ENCODE data around the gene ITIH1. TPM values are rescaled to one million over a fixed set of nuclear protein-coding genes. Genes with fewer than 3 reads are reported as not detected.

ITIH1 gene
- total and polyA plus RNA-seq, 12 donors: 0.13 TPM; not detected in 11

- H3K9me3 ChIP-seq: no peaks in the 10 kb centered on the region
- H3K36me3 ChIP-seq: peaks cover 0 to 33% (median 0%) of the 10 kb centered on the region in 9 donors
- H3K27me3 ChIP-seq: no peaks in the 10 kb centered on the region
- DNase-seq (no peak), ATAC-seq (no peak)
- peaks cover 6 to 34% (median 20%) of the 10 kb centered on the region in 9 donors for H3K4me1 ChIP-seq
- no peak overlapping the region for H3K4me3 ChIP-seq
- WGBS, 2 donors: 89 to 98% methylated on average over 3 of the region's 3 CpGs
- no peak for TF ChIP-seq CTCF (IDR thresholded peaks at IDR 0.05)
- no peak overlapping the region for H3K27ac ChIP-seq
- intact Hi-C loops (cut with DNase I): no loop called here
Observed at GRCh38 chr3:52829482-52829881, 52.1 kb downstream of the ITIH1 start.

- Histone ChIP-seq H3K4me1 (peaks cover 8 to 38% (median 22%) of the 10 kb centered on the region in 9 donors), H3K27ac (no peak overlapping the region), H3K9me3 (no peaks in the 10 kb centered on the region), H3K27me3 (no peaks in the 10 kb centered on the region), H3K4me3 (no peak overlapping the region), H3K36me3 (peaks cover 0 to 28% (median 0%) of the 10 kb centered on the region in 9 donors)
- 93 to 94% methylated on average over 10 of the region's 10 CpGs for WGBS, 2 donors
- intact Hi-C loops (cut with DNase I): loop anchor here in 1 of 10 donors (5.0 kb wide), 1 partner anchor 58 kb away; the partner anchor contains the start of gene NEK4
- DNase-seq (no peak), ATAC-seq (no peak)
- TF ChIP-seq CTCF (IDR thresholded peaks at IDR 0.05): no peak
Observed at GRCh38 chr3:52829906-52830463, 52.6 kb downstream of the ITIH1 start.

- no peak for DNase-seq
- H3K4me1 ChIP-seq: peaks cover 13 to 45% (median 29%) of the 10 kb centered on the region in 9 donors
- H3K9me3 ChIP-seq: no peaks in the 10 kb centered on the region
- no peak within 1 kb of the TSS for H3K4me3 ChIP-seq
- WGBS, 2 donors: 80 to 83% methylated on average over 16 of the region's 16 CpGs
- no peaks in the 10 kb centered on the region for H3K27me3 ChIP-seq
- peaks cover 0 to 21% (median 0%) of the 10 kb centered on the region in 9 donors for H3K36me3 ChIP-seq
- intact Hi-C loops (cut with DNase I): loop anchor here in 1 of 10 donors (5.0 kb wide), 1 partner anchor 58 kb away; the partner anchor contains the start of gene NEK4
- no peak for TF ChIP-seq CTCF (IDR thresholded peaks at IDR 0.05)
- no peak for ATAC-seq
- peak within 1 kb of the TSS in 8 of 10 donors; percentile 3 to 58 (median 34) for H3K27ac ChIP-seq
Observed at GRCh38 chr3:52830535-52831258, 53.3 kb downstream of the ITIH1 start, which contains the start of gene ITIH4. TSS of gene ITIH4 (minus strand) at chr3:52830672. CDS start at chr3:52830642, 30 bp downstream.

- Histone ChIP-seq H3K4me1 (peaks cover 15 to 55% (median 38%) of the 10 kb centered on the region in 9 donors), H3K27ac (peak overlapping the region in 8 of 10 donors; percentile 3 to 58 (median 34))
Observed at GRCh38 chr3:52831500-52832301, 54.3 kb downstream of the ITIH1 start.

More at GRCh38 chr3:52831500-52832301, 54.3 kb downstream of the ITIH1 start:
- ATAC-seq (peak in 7 of 8 donors; percentile 2 to 45 (median 22)), DNase-seq (peak; percentile 41 to 54)
- TF ChIP-seq CTCF (IDR thresholded peaks at IDR 0.05): no peak
- peaks cover 0 to 24% (median 0%) of the 10 kb centered on the region in 9 donors for H3K36me3 ChIP-seq
- intact Hi-C loops (cut with DNase I): loop anchor here in 1 of 10 donors (5.0 kb wide), 1 partner anchor 59 kb away; the partner anchor contains the start of gene NEK4
- H3K9me3 ChIP-seq: no peaks in the 10 kb centered on the region
- H3K4me3 ChIP-seq: peak overlapping the region in 1 of 10 donors; percentile 5
- WGBS, 2 donors: 49 to 62% methylated on average over 21 of the region's 21 CpGs
- no peaks in the 10 kb centered on the region for H3K27me3 ChIP-seq

Measured in heart right ventricle (tissue), 16 donors.